ENCODE measurements around the gene VTI1A. TPM values are rescaled to one million over a fixed set of nuclear protein-coding genes. Genes with fewer than 3 reads are reported as not detected.

The VTI1A gene
- total RNA-seq, 2 experiments from 2014 or later = 24.9 to 28.4 TPM

GRCh38 chr10:112799726-112800510 lies 352.9 kb downstream of the VTI1A start:
- Mint-ChIP-seq H3K36me3 (ENCODE audit: low read depth) (no peaks in the 10 kb centered on the region), H3K27me3 (ENCODE audit: low read depth) (no peaks in the 10 kb centered on the region), H3K4me3 (no peak overlapping the region), H3K4me1 (ENCODE audit: low read depth) (no peaks in the 10 kb centered on the region), H3K9me3 (no peaks in the 10 kb centered on the region), H3K27ac (no peak overlapping the region)
- intact Hi-C loops (cut with micrococcal nuclease) = no loop called here
- no peak for DNase-seq
- CTCF ChIA-PET = interaction anchor here (0.7 kb wide), 1 partner anchor 192 kb away, joined by 3 read pairs; no protein-coding TSS in a partner anchor

- no peaks in the 10 kb centered on the region for H3K36me3 Mint-ChIP-seq (ENCODE audit: low read depth)
- no peaks in the 10 kb centered on the region for H3K4me1 Mint-ChIP-seq (ENCODE audit: low read depth)
- no peak for DNase-seq
- no peaks in the 10 kb centered on the region for H3K27me3 Mint-ChIP-seq (ENCODE audit: low read depth)
- H3K27ac Mint-ChIP-seq = no peak overlapping the region
- H3K9me3 Mint-ChIP-seq = no peaks in the 10 kb centered on the region
- CTCF ChIA-PET = no interaction called here
- H3K4me3 Mint-ChIP-seq = no peak overlapping the region
- intact Hi-C loops (cut with micrococcal nuclease) = no loop called here
Measured at GRCh38 chr10:112801004-112801403, 354.0 kb downstream of the VTI1A start.

- no peaks in the 10 kb centered on the region for H3K36me3 Mint-ChIP-seq (ENCODE audit: low read depth)
- H3K4me3 Mint-ChIP-seq = no peak overlapping the region
- no peaks in the 10 kb centered on the region for H3K4me1 Mint-ChIP-seq (ENCODE audit: low read depth)
- no peaks in the 10 kb centered on the region for H3K9me3 Mint-ChIP-seq
- intact Hi-C loops (cut with micrococcal nuclease) = no loop called here
- no peak for DNase-seq
- H3K27ac Mint-ChIP-seq = no peak overlapping the region
- CTCF ChIA-PET = no interaction called here
- H3K27me3 Mint-ChIP-seq (ENCODE audit: low read depth) = no peaks in the 10 kb centered on the region
Measured at GRCh38 chr10:112801748-112802147, 354.7 kb downstream of the VTI1A start.

- H3K4me1 Mint-ChIP-seq (ENCODE audit: low read depth) = no peaks in the 10 kb centered on the region
- DNase-seq = no peak
- peaks cover 4% of the 10 kb centered on the region for H3K36me3 Mint-ChIP-seq (ENCODE audit: low read depth)
- intact Hi-C loops (cut with micrococcal nuclease) = no loop called here
- no peaks in the 10 kb centered on the region for H3K9me3 Mint-ChIP-seq
- H3K4me3 Mint-ChIP-seq = no peak overlapping the region
- CTCF ChIA-PET = no interaction called here
- no peaks in the 10 kb centered on the region for H3K27me3 Mint-ChIP-seq (ENCODE audit: low read depth)
- no peak overlapping the region for H3K27ac Mint-ChIP-seq
Measured at GRCh38 chr10:112802411-112803022, 355.5 kb downstream of the VTI1A start.

- H3K9me3 Mint-ChIP-seq = no peaks in the 10 kb centered on the region
- H3K4me1 Mint-ChIP-seq (ENCODE audit: low read depth) = no peaks in the 10 kb centered on the region
- no peak overlapping the region for H3K4me3 Mint-ChIP-seq
- H3K27me3 Mint-ChIP-seq (ENCODE audit: low read depth) = no peaks in the 10 kb centered on the region
- CTCF ChIA-PET = interaction anchor here (1.0 kb wide), 1 partner anchor 837 kb away, joined by 3 read pairs; no protein-coding TSS in a partner anchor
- no peak overlapping the region for H3K27ac Mint-ChIP-seq
- peaks cover 8% of the 10 kb centered on the region for H3K36me3 Mint-ChIP-seq (ENCODE audit: low read depth)
- DNase-seq = no peak
- intact Hi-C loops (cut with micrococcal nuclease) = no loop called here
Measured at GRCh38 chr10:112803961-112804401, 357.0 kb downstream of the VTI1A start.

- Mint-ChIP-seq H3K27me3 (ENCODE audit: low read depth) (no peaks in the 10 kb centered on the region), H3K4me3 (no peak overlapping the region), H3K9me3 (no peaks in the 10 kb centered on the region), H3K4me1 (ENCODE audit: low read depth) (no peaks in the 10 kb centered on the region), H3K36me3 (ENCODE audit: low read depth) (peaks cover 10% of the 10 kb centered on the region), H3K27ac (no peak overlapping the region)
- CTCF ChIA-PET = interaction anchor here (1.0 kb wide), 1 partner anchor 836 kb away, joined by 3 read pairs; no protein-coding TSS in a partner anchor
- intact Hi-C loops (cut with micrococcal nuclease) = no loop called here
- no peak for DNase-seq
Measured at GRCh38 chr10:112805254-112805590, 358.2 kb downstream of the VTI1A start.

- DNase-seq = no peak
- Mint-ChIP-seq H3K36me3 (ENCODE audit: low read depth) (peaks cover 10% of the 10 kb centered on the region), H3K4me3 (no peak overlapping the region), H3K9me3 (no peaks in the 10 kb centered on the region), H3K27me3 (ENCODE audit: low read depth) (no peaks in the 10 kb centered on the region), H3K27ac (no peak overlapping the region), H3K4me1 (ENCODE audit: low read depth) (no peaks in the 10 kb centered on the region)
- CTCF ChIA-PET = no interaction called here
- intact Hi-C loops (cut with micrococcal nuclease) = no loop called here
Measured at GRCh38 chr10:112805701-112806100, 358.7 kb downstream of the VTI1A start.

GRCh38 chr10:112807013-112807412 lies 360.0 kb downstream of the VTI1A start:
- peaks cover 12% of the 10 kb centered on the region for H3K36me3 Mint-ChIP-seq (ENCODE audit: low read depth)
- CTCF ChIA-PET = interaction anchor here (0.6 kb wide), 1 partner anchor 45 kb away, joined by 3 read pairs; no protein-coding TSS in a partner anchor
- no peak overlapping the region for H3K27ac Mint-ChIP-seq
- H3K4me3 Mint-ChIP-seq = no peak overlapping the region
- no peaks in the 10 kb centered on the region for H3K9me3 Mint-ChIP-seq
- H3K27me3 Mint-ChIP-seq (ENCODE audit: low read depth) = no peaks in the 10 kb centered on the region
- DNase-seq = no peak
- intact Hi-C loops (cut with micrococcal nuclease) = no loop called here
- H3K4me1 Mint-ChIP-seq (ENCODE audit: low read depth) = no peaks in the 10 kb centered on the region

- no peak overlapping the region for H3K4me3 Mint-ChIP-seq
- intact Hi-C loops (cut with micrococcal nuclease) = no loop called here
- H3K27ac Mint-ChIP-seq = no peak overlapping the region
- CTCF ChIA-PET = interaction anchor here (0.7 kb wide), 1 partner anchor 1414 kb away, joined by 4 read pairs; no protein-coding TSS in a partner anchor
- H3K27me3 Mint-ChIP-seq (ENCODE audit: low read depth) = no peaks in the 10 kb centered on the region
- H3K9me3 Mint-ChIP-seq = no peaks in the 10 kb centered on the region
- peaks cover 21% of the 10 kb centered on the region for H3K36me3 Mint-ChIP-seq (ENCODE audit: low read depth)
- DNase-seq = no peak
- peaks cover 9% of the 10 kb centered on the region for H3K4me1 Mint-ChIP-seq (ENCODE audit: low read depth)
Measured at GRCh38 chr10:112809736-112810135, 362.7 kb downstream of the VTI1A start.

- no peak overlapping the region for H3K4me3 Mint-ChIP-seq
- no peak for DNase-seq
- peaks cover 9% of the 10 kb centered on the region for H3K4me1 Mint-ChIP-seq (ENCODE audit: low read depth)
- intact Hi-C loops (cut with micrococcal nuclease) = no loop called here
- H3K36me3 Mint-ChIP-seq (ENCODE audit: low read depth) = peaks cover 28% of the 10 kb centered on the region
- H3K27ac Mint-ChIP-seq = no peak overlapping the region
- H3K27me3 Mint-ChIP-seq (ENCODE audit: low read depth) = no peaks in the 10 kb centered on the region
- CTCF ChIA-PET = no interaction called here
- H3K9me3 Mint-ChIP-seq = no peaks in the 10 kb centered on the region
Measured at GRCh38 chr10:112810711-112811151, 363.7 kb downstream of the VTI1A start.

- Mint-ChIP-seq H3K27ac (no peak overlapping the region), H3K4me1 (ENCODE audit: low read depth) (peaks cover 9% of the 10 kb centered on the region), H3K9me3 (no peaks in the 10 kb centered on the region), H3K4me3 (no peak overlapping the region), H3K36me3 (ENCODE audit: low read depth) (peaks cover 35% of the 10 kb centered on the region), H3K27me3 (ENCODE audit: low read depth) (no peaks in the 10 kb centered on the region)
- DNase-seq = no peak
- intact Hi-C loops (cut with micrococcal nuclease) = no loop called here
- CTCF ChIA-PET = no interaction called here
Measured at GRCh38 chr10:112811741-112812551, 364.9 kb downstream of the VTI1A start.

GRCh38 chr10:112812586-112812985 lies 365.6 kb downstream of the VTI1A start:
- H3K27me3 Mint-ChIP-seq (ENCODE audit: low read depth) = no peaks in the 10 kb centered on the region
- no peaks in the 10 kb centered on the region for H3K9me3 Mint-ChIP-seq
- intact Hi-C loops (cut with micrococcal nuclease) = no loop called here
- H3K4me1 Mint-ChIP-seq (ENCODE audit: low read depth) = peaks cover 9% of the 10 kb centered on the region
- H3K27ac Mint-ChIP-seq = no peak overlapping the region
- no peak for DNase-seq
- CTCF ChIA-PET = interaction anchor here (0.6 kb wide), 1 partner anchor 588 kb away, joined by 4 read pairs; no protein-coding TSS in a partner anchor
- peaks cover 34% of the 10 kb centered on the region for H3K36me3 Mint-ChIP-seq (ENCODE audit: low read depth)
- no peak overlapping the region for H3K4me3 Mint-ChIP-seq
